Activated CD4-positive, CD25-positive, alpha-beta regulatory T cell treated with anti-CD3 and anti-CD28 coated beads, Interleukin-2, amount 50 U/mL, for 72 hours (primary cell): ENCODE data around the gene FAF1.

ENCODE experiments used
- DNase-seq: peaks from one replicate; pipeline ENCODE4 v3.0.0; 2021

FAF1 gene

GRCh38 chr1:50526431-50526830 is 433.6 kb downstream of the FAF1 start:
- no peak for DNase-seq

- DNase-seq: no peak
Observed at GRCh38 chr1:50523548-50523947, 436.5 kb downstream of the FAF1 start.

GRCh38 chr1:50522691-50523342 is 437.2 kb downstream of the FAF1 start:
- no peak for DNase-seq

- DNase-seq: no peak
Observed at GRCh38 chr1:50521703-50522102, 438.4 kb downstream of the FAF1 start.

GRCh38 chr1:50517488-50517887 is 442.6 kb downstream of the FAF1 start:
- DNase-seq: no peak

GRCh38 chr1:50516056-50516455 is 444.0 kb downstream of the FAF1 start:
- DNase-seq: no peak

- no peak for DNase-seq
Observed at GRCh38 chr1:50508040-50508586, 452.0 kb downstream of the FAF1 start.

- DNase-seq: no peak
Observed at GRCh38 chr1:50505427-50505826, 454.6 kb downstream of the FAF1 start.

GRCh38 chr1:50503515-50503914 is 456.6 kb downstream of the FAF1 start:
- DNase-seq: no peak

- no peak for DNase-seq
Observed at GRCh38 chr1:50502147-50502546, 457.9 kb downstream of the FAF1 start.

GRCh38 chr1:50497007-50497406 is 463.1 kb downstream of the FAF1 start:
- no peak for DNase-seq

GRCh38 chr1:50493710-50494109 is 466.4 kb downstream of the FAF1 start:
- DNase-seq: no peak

GRCh38 chr1:50492142-50492541 is 467.9 kb downstream of the FAF1 start:
- no peak for DNase-seq

- no peak for DNase-seq
Observed at GRCh38 chr1:50491142-50491541, 468.9 kb downstream of the FAF1 start.

- no peak for DNase-seq
Observed at GRCh38 chr1:50490640-50491039, 469.4 kb downstream of the FAF1 start.

- DNase-seq: no peak
Observed at GRCh38 chr1:50488876-50489275, 471.2 kb downstream of the FAF1 start.

- no peak for DNase-seq
Observed at GRCh38 chr1:50488356-50488755, 471.7 kb downstream of the FAF1 start.

GRCh38 chr1:50487725-50488124 is 472.3 kb downstream of the FAF1 start:
- no peak for DNase-seq

- DNase-seq: no peak
Observed at GRCh38 chr1:50481142-50481736, 478.8 kb downstream of the FAF1 start.

GRCh38 chr1:50476800-50477199 is 483.3 kb downstream of the FAF1 start:
- DNase-seq: no peak

- no peak for DNase-seq
Observed at GRCh38 chr1:50474859-50475809, 484.9 kb downstream of the FAF1 start.

GRCh38 chr1:50473513-50473912 is 486.6 kb downstream of the FAF1 start:
- DNase-seq: no peak

GRCh38 chr1:50471967-50472366 is 488.1 kb downstream of the FAF1 start:
- DNase-seq: no peak

GRCh38 chr1:50462964-50463363 is 497.1 kb downstream of the FAF1 start:
- DNase-seq: no peak
